Stimulated activated CD8-positive, alpha-beta memory T cell treated with anti-CD3 and anti-CD28 coated beads, Interleukin-12 subunit alpha, Interleukin-12 subunit beta, amount 100 ng/mL, for 24 hours (primary cell): ENCODE results near the gene ORAI3.
"Not testable (repeated sequence)": the region's sequence is repeated elsewhere in the genome, so short reads cannot be mapped to it uniquely, and the experiment has no call there.

ENCODE experiments used
- DNase-seq: peaks from one replicate; pipeline ENCODE4 v3.0.0-alpha.2; 2020; ENCODE audit errors: extremely low read depth

Gene ORAI3

GRCh38 chr16:30924076-30924912 lies 24.6 kb upstream of the ORAI3 start:
- DNase-seq: no peak

GRCh38 chr16:30924913-30925631 lies 23.8 kb upstream of the ORAI3 start:
- no peak for DNase-seq

GRCh38 chr16:30925632-30925987 lies 23.3 kb upstream of the ORAI3 start:
- DNase-seq: no peak

- DNase-seq: no peak
These were observed 22.7 kb upstream of the ORAI3 start for GRCh38 chr16:30925995-30926811.

- DNase-seq: no peak
These were observed 21.7 kb upstream of the ORAI3 start for GRCh38 chr16:30926937-30927788.

GRCh38 chr16:30927789-30928378 lies 21.0 kb upstream of the ORAI3 start:
- DNase-seq: no peak

- no peak for DNase-seq
These were observed 20.5 kb upstream of the ORAI3 start for GRCh38 chr16:30928390-30928789.

GRCh38 chr16:30929167-30929566 lies 19.7 kb upstream of the ORAI3 start:
- no peak for DNase-seq

GRCh38 chr16:30930160-30930571 lies 18.7 kb upstream of the ORAI3 start:
- DNase-seq: no peak

- DNase-seq: no peak
These were observed 17.7 kb upstream of the ORAI3 start for GRCh38 chr16:30931068-30931650.

GRCh38 chr16:30934827-30935557 lies 13.9 kb upstream of the ORAI3 start:
- no peak for DNase-seq

GRCh38 chr16:30937692-30938091 lies 11.2 kb upstream of the ORAI3 start:
- no peak for DNase-seq

GRCh38 chr16:30939571-30939970 lies 9.3 kb upstream of the ORAI3 start:
- DNase-seq: not testable (repeated sequence)

- DNase-seq: no peak
These were observed 7.1 kb upstream of the ORAI3 start for GRCh38 chr16:30941600-30942425.

- no peak for DNase-seq
These were observed 6.5 kb upstream of the ORAI3 start for GRCh38 chr16:30942426-30942806.

- no peak for DNase-seq
These were observed 4.5 kb upstream of the ORAI3 start for GRCh38 chr16:30944352-30944751.

- no peak for DNase-seq
These were observed 2.0 kb upstream of the ORAI3 start for GRCh38 chr16:30946671-30947540.

- DNase-seq: no peak
These were observed 1.4 kb upstream of the ORAI3 start for GRCh38 chr16:30947541-30947858.
